ENCODE data around the gene VSTM1.

VSTM1 gene

DNA sequence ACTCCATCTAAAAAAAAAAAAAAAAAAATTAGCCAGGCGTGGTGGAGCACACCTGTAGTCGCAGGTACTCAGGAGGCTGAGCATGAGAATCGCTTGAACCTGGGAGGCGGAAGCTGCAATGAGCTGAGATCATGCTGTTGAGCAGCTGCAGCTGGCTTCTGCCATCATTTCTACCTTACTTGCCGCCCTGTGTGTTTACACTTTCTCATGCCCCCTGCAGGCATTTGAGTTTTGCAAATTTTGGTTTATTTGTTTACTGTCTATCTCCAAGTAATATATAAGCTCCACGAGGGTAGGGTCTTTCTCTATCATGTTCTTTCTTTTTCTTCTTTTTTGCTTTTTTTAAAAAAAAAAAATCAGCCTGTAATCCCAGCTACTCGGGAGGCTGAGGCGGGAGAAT lies 54.3 kb downstream of the VSTM1 start:
- no peak for DNase-seq

GRCh38 chr19:54002495-54003315 lies 61.0 kb downstream of the VSTM1 start:
- DNase-seq = no peak

- DNase-seq = no peak
These were observed 62.2 kb downstream of the VSTM1 start for GRCh38 chr19:54001496-54001895.

- no peak for DNase-seq
These were observed 64.0 kb downstream of the VSTM1 start for GRCh38 chr19:53999694-54000093.

DNA sequence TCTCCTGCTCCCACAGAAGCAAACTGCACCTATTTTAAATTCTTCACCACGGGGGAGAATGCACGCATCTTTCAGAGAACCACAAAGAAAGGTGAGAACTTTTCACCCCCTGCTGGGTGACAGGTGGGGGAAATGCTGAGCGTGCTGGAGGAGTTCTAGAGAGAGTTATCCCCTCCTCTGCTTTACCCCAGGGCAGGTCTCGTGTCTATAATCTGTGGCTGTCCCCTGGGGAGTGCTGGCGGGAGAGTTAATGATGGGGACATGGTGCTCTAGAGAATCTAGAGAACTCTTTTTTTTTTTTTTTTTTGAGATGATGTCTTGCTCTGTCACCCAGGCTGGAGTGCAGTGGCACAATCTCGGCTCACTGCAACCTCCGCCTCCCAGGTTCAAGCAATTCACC lies 65.5 kb downstream of the VSTM1 start:
- no peak for DNase-seq

- DNase-seq = no peak
These were observed 68.9 kb downstream of the VSTM1 start for GRCh38 chr19:53994811-53995210.

GRCh38 chr19:53993448-53993847 lies 70.2 kb downstream of the VSTM1 start:
- DNase-seq = no peak

- no peak for DNase-seq
These were observed 70.9 kb downstream of the VSTM1 start for GRCh38 chr19:53992815-53993214.

GRCh38 chr19:53992211-53992610 lies 71.5 kb downstream of the VSTM1 start:
- no peak for DNase-seq

DNA sequence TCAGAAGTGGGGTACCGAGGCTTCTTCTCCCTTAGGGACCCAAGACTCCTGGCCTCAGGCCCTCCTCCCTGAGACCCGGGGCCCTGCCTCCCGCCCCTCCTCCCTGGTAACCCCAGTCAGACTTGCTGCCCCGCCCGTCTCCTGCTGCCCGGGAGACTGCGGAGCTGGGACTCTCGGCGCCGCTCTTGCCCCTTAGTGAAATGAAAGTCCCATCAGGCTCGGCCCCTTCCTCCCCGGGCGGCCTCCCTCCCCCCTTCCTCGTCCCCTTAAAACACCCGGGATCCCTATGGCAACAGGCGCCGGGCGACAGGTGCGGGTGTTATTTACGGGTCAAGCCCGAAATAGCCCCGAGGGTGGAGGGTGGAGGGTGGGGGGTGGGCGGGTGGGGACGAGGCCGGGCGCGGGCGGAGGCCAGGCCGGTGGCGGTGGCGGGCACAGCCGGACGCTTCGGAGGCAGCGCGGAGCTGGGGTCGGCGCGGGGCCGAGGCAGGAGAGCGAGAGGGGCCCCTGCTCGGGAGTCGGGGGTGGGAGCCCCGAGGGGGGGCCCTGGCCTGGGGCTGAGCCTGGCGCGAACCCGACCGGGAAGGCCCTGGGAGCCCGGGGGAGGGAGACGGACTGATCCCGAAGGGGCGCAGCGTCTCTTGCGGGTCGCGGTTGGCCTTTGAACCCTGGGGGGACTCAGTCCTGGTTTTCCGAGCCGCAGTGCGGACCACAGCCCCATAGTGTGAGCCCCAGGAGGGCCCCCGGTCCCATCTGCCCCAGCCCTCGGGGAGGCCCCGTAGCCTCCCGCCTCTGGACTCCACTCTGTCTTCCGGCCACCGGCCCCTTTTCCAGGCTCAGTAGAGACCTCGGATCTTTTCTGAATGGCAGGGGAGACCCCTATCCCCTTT lies 72.2 kb downstream of the VSTM1 start, which contains the start of gene CACNG6:
Gene CACNG6 (plus strand): TSS at position 414 of the 890 bp plus-strand sequence. CDS start 1,241 bp downstream, outside the sequence.
- peak; percentile 17 for DNase-seq
